GM21528 (cell line): Measurements from ENCODE around the gene ARHGAP18.

Experiments
- ATAC-seq: cut with Tn5 transposase; IDR thresholded peaks from one replicate; pipeline ENCODE4 v1.9.1; 2021; ENCODE audit warnings: mild to moderate bottlenecking, moderate library complexity; ENCODE audit not compliant: unreplicated experiment, low FRiP score

Gene ARHGAP18

GRCh38 chr6:129552413-129552812, 157.6 kb downstream of the ARHGAP18 start:
- no peak for ATAC-seq

- ATAC-seq = no peak
Observed at GRCh38 chr6:129551486-129551885, 158.5 kb downstream of the ARHGAP18 start.

GRCh38 chr6:129546702-129547101, 163.3 kb downstream of the ARHGAP18 start:
- no peak for ATAC-seq

GRCh38 chr6:129544892-129545612, 164.9 kb downstream of the ARHGAP18 start:
- ATAC-seq = no peak

GRCh38 chr6:129543981-129544380, 166.0 kb downstream of the ARHGAP18 start:
- no peak for ATAC-seq

GRCh38 chr6:129542705-129543104, 167.3 kb downstream of the ARHGAP18 start:
- ATAC-seq = no peak

- no peak for ATAC-seq
Observed at GRCh38 chr6:129539032-129539431, 170.9 kb downstream of the ARHGAP18 start.

GRCh38 chr6:129536271-129536670, 173.7 kb downstream of the ARHGAP18 start:
- ATAC-seq = no peak

GRCh38 chr6:129534926-129535325, 175.1 kb downstream of the ARHGAP18 start:
- no peak for ATAC-seq
